GM04503 (cell line): ENCODE results near the gene METTL2B.
"Not testable (repeated sequence)": the region's sequence is repeated elsewhere in the genome, so short reads cannot be mapped to it uniquely, and the experiment has no call there.

Experiments
- DNase-seq: peaks from one replicate; pipeline ENCODE4 v3.0.0-alpha.2; 2012; ENCODE audit warnings: low read depth

METTL2B gene

DNA sequence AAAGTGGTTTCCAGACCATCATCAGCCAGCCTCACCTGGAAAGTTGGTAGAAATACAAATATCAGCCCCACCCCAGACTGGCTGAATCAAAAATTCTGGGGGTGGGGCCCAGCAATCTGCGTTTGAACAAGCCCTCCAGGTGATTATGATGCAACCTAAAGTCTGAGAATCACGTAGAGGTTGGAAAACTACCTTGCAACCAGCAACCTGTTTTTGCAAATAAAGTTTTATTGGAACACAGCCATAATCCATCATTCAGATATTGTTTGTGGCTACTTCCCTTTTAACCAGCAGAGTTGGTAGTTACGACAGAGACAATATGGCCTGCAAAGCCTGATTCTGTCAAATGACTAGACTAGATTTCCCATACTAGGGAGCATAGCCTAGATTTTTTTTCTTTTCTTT is 49.5 kb downstream of the METTL2B start:
- not testable (repeated sequence) for DNase-seq

DNA sequence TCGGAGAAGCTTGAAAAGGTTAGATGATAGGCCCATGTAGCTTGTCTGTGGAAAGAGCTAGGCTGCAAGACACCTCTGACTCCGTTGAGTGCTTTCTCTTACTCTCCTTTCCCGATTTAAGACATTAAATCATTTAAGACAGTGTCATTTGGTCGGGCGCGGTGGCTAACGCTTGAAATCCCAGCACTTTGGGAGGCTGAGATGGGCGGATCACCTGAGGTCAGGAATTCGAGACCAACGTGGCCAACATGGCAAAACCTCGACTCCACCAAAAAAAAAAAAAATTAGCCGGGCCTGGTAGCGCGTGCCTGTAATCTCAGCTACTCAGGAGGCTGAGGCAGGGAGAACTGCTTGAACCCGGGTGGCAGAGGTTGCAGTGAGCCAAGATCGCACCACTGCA is 52.6 kb downstream of the METTL2B start:
- DNase-seq, result not testable (repeated sequence)

DNA sequence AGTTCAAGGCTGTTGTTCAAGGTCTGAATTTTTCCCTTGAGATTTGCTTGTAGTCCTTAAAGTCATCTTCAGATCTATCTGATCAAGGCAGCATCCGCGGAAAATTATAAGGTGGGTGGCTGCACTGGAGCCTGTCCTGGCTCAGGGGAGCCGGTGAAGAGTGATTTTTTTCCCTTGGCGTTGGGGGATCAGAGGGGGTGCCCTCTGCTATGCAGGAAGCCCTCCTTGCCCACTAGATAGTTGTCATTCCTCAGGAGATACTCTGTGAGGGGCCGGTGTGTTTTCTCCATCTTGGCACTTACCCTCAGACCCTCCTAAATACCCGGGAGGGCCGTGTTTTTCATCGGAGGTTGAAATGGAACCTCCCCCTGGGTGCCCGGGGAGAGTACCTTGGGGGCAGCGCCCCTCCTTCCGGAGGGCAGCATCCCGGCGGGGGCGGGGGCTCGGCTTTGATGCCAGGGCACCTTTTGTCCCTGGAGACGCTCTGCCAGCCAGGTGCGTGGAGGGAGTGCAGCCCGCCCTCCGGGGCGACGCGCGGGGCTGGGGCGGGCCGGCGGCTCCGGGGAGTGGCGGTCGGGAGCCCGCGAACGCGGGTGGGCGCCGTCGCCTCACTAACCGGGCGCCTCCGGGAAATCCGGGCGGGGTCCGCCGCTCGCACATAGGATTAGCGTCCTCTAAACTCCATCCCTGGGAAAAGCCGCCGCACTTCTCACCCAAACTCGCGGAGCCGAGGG is 53.7 kb downstream of the METTL2B start:
- DNase-seq, result not testable (repeated sequence)

DNA sequence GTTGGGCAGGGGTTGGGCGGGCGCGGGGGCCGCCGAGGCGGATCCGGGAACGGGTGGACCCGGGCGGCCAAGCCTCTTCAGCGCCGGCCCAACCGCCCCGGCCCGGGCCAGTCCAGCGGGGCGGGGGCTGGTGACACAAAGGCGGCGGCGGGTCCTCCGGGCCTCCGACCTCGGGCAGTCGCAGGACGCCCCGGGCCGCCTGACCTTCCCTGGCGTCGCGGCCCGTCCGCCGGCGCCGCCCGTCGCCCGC is 54.2 kb downstream of the METTL2B start:
- no peak for DNase-seq

DNA sequence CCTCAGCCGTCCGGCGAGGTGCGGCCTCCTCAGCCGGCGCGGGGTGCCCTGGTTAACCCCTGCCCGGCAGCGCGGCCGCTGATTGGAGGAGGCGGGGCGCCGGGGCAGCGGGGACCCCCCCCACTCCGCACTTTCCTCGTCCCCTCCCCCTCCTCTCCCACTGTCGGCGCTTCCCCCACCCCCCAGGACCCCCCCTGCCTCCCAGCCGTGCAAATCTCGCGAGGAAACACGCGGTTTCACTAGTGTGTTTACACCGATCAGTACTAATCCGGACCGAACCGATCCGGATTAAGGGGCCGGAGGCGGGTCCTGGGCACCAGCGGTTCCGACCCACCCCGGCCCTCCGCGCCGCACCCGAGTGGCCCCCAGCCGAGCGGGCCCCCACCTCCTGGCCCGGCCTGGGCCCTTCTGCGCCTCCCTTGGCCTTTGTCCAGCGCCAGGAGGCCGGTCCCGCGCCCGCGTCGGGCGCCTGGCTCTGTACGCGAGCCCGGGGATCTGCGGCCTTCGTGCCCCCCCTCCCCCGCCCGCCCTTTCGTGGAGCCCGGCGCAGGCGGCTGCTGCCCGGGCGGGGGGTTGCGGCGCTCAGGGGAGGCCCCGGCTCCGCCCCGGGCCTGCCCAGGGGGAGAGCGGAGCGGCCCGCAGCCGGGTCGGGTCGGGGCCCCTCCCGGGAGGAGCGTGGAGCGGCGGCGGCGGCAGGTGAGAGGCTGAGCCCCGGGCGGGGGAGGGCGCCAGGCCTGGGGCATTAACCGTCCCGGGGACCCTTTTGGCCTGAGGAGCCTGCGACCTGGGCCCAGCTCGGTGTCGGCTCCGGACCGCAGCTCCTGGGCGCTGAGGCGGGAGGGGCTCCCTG is 54.8 kb downstream of the METTL2B start:
- not testable (repeated sequence) for DNase-seq

DNA sequence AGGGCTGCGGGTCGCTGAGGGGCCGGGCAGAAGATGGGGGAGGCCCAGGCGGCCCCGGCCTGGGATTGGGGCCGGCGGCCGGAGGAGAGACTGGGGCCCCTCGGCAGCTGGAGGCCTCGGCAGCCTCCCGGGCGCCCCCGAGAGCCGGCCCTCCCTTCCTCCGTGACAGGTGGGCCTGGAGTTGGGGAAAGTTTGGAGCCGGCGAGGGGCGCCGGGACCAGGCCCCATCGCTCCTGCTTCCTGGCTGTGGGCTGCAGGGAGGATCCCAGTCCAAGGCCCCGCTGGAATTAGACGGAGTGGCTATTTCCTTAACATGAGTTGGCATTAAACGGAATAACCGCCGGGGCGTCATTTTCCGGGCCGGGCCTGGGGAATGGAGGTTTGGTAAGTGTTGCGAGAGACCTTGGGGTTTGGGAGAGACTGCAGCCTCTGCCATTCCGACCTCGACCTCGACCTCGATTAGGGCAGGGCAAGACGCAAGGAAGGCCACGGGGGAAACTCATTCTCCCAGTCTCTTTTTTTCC is 55.5 kb downstream of the METTL2B start:
- not testable (repeated sequence) for DNase-seq

DNA sequence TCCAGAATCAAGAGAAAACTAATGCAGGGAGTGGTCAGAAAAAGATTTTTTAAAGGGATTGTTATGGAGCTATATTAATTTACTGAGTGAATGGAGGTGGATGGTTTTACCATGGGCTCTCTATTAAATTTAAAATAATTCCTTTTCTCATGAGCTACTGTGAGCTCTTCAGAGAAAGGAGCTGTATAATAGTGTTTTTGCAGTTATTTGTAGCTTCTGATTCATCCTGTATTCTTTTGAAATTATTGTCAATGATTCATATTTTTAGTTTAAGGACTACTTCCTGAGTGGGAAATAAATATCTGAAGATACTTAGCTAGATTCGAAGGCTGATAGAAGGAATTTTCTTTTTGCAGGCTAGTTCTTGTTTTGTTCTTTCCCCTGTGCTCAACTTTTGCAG is 56.4 kb downstream of the METTL2B start:
- not testable (repeated sequence) for DNase-seq

DNA sequence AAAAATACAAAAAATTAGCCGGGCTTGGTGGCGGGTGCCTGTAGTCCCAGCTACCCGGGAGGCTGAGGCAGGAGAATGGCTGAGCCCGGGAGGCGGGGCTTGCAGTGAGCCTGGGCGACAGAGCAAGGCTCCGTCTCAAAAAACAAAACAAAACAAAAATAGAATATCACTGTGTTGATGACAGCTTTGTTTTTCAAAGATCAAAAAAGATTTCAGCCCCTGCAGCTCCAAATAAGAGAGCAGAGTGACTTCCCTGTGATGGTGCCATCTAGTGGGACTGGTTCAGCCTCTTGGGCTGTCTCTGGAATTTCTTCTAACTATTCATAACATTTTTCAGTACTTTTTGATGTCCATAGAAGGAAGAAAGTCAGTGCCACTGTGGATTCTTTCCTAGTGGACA is 60.9 kb downstream of the METTL2B start:
- DNase-seq, result not testable (repeated sequence)

DNA sequence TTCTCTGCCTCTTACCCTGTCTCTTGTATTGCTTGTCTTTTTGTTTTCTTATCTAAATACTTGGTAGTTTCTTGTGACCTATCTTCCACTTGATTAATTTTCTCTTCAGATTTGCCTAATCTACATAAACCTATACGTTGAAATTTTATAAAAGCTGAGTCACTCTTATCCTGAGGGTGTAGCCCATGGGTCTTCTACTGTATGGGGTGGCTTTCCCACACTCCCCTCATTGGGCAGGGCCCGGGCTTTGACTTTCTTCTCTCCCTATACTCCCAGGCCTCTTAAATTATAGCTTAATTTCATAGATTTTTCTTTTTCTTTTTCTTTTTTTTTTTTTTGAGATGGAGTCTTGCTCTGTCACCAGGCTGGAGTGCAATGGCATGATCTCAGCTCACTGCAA is 66.0 kb downstream of the METTL2B start:
- not testable (repeated sequence) for DNase-seq

DNA sequence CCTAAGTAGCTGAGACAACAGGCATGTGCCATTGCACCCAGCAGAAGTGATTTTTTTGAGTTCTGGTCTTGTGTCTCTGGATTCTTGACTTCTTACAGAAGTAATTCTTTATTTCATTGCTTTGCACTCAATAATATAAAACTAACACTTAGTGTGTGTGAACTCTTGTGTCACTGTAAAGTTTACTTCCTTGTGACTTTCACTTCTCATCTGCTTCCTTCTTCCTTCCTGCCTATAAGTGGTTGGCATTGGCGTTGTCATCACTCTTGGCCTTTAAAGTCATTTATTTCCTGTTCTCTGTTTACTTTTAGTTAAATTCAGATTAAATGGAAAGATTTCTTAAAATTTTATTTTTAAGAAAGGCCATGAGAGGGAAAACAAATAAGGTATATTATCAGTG is 66.8 kb downstream of the METTL2B start:
- DNase-seq, result not testable (repeated sequence)

DNA sequence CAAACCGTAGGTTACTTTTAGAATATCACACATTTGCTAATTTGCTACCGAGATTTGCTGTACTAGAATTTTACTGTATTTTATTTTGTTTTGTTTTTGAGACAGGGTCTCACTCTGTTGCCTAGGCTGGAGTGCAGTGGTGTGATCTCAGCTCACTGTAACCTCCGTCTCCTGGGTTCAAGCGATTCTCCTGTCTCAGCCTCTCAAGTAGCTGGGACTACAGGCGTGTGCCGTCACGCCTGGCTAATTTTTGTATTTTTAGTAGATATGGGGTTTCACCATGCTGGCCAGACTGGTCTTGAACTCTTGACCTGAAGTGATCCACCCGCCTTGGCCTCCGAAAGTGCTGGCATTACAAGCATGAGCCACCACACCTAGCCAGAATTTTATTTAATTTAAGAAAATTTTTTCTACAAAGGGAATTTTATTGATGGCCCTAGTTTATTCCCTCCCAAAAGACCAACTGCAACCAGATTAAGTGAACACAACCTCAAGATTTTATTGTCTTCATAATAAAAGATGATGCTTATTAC is 69.8 kb downstream of the METTL2B start:
- not testable (repeated sequence) for DNase-seq

DNA sequence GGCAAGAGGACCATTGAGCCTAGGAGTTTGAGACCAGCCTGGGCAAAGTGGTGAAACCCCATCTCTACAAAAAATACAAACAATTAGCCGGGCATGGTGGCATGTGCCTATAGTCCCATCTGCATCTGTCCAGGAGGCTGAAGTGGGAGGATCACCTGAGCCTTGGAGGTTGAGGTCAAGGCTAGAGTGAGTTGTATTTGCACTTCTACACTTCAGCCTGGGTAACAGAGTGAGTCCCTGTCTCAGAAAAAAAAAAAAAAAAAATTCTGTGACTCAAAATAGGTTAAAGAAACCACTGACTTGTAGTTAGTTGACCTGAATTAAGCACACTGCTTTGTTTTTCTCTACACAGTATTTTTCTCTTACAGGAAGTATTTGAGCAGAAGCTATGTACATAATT is 74.4 kb downstream of the METTL2B start:
- no peak for DNase-seq

DNA sequence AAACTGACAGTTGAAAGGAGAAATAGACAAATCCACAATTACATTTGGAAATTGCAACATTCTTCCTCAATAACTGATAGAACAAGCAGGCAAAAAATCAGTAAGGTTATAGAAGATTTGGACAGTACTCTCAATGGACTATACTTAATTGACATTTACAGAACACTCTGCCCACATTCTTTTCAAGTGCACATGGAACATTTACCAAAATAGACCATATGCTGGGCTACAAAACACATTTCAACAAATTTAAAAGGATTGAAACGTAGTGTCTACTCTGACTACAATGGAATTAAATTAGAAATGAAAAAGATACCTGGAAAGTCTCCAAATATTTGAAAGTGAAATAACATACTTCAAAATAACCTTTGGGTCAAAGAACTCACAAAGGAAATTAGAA is 77.8 kb downstream of the METTL2B start:
- DNase-seq, result not testable (repeated sequence)
